ENCODE results near the gene SLC13A5.

DNA sequence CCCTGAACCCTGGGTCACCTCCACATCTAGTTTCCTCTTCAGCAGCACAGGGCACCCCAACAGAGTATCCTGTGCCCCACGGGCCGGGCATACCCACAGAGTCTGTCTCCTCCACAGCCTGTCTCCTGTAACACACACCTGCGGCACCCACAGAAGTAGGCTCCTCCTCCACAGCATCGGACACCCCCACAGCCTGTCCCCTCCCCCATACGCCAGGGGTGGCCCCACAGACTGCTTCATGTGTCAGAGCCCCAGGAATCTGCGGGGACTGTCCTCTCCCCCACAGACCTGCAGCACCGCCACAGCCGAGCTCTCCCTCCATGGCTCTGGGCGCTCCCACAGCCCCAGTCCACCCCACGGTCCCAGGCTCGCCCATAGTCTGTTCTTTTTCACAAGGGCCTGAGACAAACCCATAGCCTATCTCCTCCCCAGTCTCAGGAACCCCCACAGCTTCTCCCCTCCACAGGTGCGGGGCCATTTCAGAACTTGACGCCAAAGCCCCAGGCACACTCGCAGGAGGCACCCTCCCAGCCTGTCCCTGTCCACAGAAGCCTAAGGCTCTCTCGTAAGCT, 74.1 kb downstream of the SLC13A5 start:
- TF ChIP-seq, protein P1, sequence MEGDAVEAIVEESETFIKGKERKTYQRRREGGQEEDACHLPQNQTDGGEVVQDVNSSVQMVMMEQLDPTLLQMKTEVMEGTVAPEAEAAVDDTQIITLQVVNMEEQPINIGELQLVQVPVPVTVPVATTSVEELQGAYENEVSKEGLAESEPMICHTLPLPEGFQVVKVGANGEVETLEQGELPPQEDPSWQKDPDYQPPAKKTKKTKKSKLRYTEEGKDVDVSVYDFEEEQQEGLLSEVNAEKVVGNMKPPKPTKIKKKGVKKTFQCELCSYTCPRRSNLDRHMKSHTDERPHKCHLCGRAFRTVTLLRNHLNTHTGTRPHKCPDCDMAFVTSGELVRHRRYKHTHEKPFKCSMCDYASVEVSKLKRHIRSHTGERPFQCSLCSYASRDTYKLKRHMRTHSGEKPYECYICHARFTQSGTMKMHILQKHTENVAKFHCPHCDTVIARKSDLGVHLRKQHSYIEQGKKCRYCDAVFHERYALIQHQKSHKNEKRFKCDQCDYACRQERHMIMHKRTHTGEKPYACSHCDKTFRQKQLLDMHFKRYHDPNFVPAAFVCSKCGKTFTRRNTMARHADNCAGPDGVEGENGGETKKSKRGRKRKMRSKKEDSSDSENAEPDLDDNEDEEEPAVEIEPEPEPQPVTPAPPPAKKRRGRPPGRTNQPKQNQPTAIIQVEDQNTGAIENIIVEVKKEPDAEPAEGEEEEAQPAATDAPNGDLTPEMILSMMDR (conservative IDR thresholded peaks at IDR 0.05): no peak
- TF ChIP-seq EZH2 (IDR thresholded peaks at IDR 0.05; ENCODE audit: low read depth): no peak
